HEK293 (cell line): Measurements from ENCODE around the gene TBX6.

Experiments used
- ATF2 ChIP-seq: fragments of 450-650 bp; formaldehyde crosslinking; IDR thresholded peaks from 2 replicates; pipeline ENCODE4 v1.5.1; 2016; ENCODE audit warnings: missing biosample characterization, missing genetic modification characterization, low read depth
- BCL6B ChIP-seq: fragments of 450-650 bp; formaldehyde crosslinking; IDR thresholded peaks from 2 replicates; pipeline ENCODE4 v1.5.1; 2017; ENCODE audit warnings: missing biosample characterization, missing genetic modification characterization
- GLI2 ChIP-seq: fragments of 450-650 bp; formaldehyde crosslinking; IDR thresholded peaks from 2 replicates; pipeline ENCODE4; 2017; ENCODE audit warnings: missing biosample characterization, missing genetic modification characterization, low read depth, borderline replicate concordance
- GLIS1 ChIP-seq: fragments of 450-650 bp; formaldehyde crosslinking; IDR thresholded peaks from 2 replicates; pipeline ENCODE4 v1.5.1; 2016; ENCODE audit warnings: missing biosample characterization, missing genetic modification characterization
- HOXC10 ChIP-seq: sonication (generic); formaldehyde crosslinking; IDR thresholded peaks from 2 replicates; pipeline ENCODE4 v1.8.1; 2023; ENCODE audit warnings: mild to moderate bottlenecking, missing genetic modification reagents
- INSM2 ChIP-seq: fragments of 450-650 bp; formaldehyde crosslinking; IDR thresholded peaks from 2 replicates; pipeline ENCODE4 v1.5.1; 2016; ENCODE audit warnings: missing biosample characterization, missing genetic modification characterization
- REST ChIP-seq: fragments of 450-650 bp; formaldehyde crosslinking; IDR thresholded peaks from 2 replicates; pipeline ENCODE4 v1.5.1; 2016; ENCODE audit warnings: missing biosample characterization, missing genetic modification characterization
- TRIM28 ChIP-seq: IDR thresholded peaks from 2 replicates; pipeline ENCODE4 v1.6.1; 2011; ENCODE audit warnings: low read length, control low read depth, borderline replicate concordance
- TSHZ1 ChIP-seq: fragments of 450-650 bp; formaldehyde crosslinking; IDR thresholded peaks from 2 replicates; pipeline ENCODE4 v1.5.1; 2016; ENCODE audit warnings: missing biosample characterization, missing genetic modification characterization, borderline replicate concordance
- ZBTB48 ChIP-seq: fragments of 450-650 bp; formaldehyde crosslinking; IDR thresholded peaks from 2 replicates; pipeline ENCODE4 v1.5.1; 2016; ENCODE audit warnings: missing biosample characterization, missing genetic modification characterization
- ZEB2 ChIP-seq: fragments of 450-650 bp; formaldehyde crosslinking; IDR thresholded peaks from 2 replicates; pipeline ENCODE4 v1.5.1; 2016; ENCODE audit warnings: missing biosample characterization, missing genetic modification characterization
- ZNF133 ChIP-seq: fragments of 450-650 bp; formaldehyde crosslinking; IDR thresholded peaks from 2 replicates; pipeline ENCODE4 v1.5.1; 2016; ENCODE audit warnings: missing biosample characterization, missing genetic modification characterization
- ZNF146 ChIP-seq: fragments of 450-650 bp; formaldehyde crosslinking; IDR thresholded peaks from 2 replicates; pipeline ENCODE4 v1.5.1; 2016; ENCODE audit warnings: missing biosample characterization, missing genetic modification characterization
- ZNF335 ChIP-seq: fragments of 450-650 bp; formaldehyde crosslinking; conservative IDR thresholded peaks from 2 replicates; pipeline ENCODE4 v1.5.1; 2016; ENCODE audit warnings: missing biosample characterization, missing genetic modification characterization
- ZNF404 ChIP-seq: fragments of 450-650 bp; formaldehyde crosslinking; IDR thresholded peaks from 2 replicates; pipeline ENCODE4 v1.5.1; 2017; ENCODE audit warnings: missing biosample characterization, missing genetic modification characterization
- ZNF473 ChIP-seq: fragments of 450-650 bp; formaldehyde crosslinking; IDR thresholded peaks from 2 replicates; pipeline ENCODE4 v1.5.1; 2017; ENCODE audit warnings: missing biosample characterization, missing genetic modification characterization
- ZNF48 ChIP-seq: fragments of 450-650 bp; formaldehyde crosslinking; IDR thresholded peaks from 2 replicates; pipeline ENCODE4 v1.5.1; 2016; ENCODE audit warnings: missing biosample characterization, missing genetic modification characterization
- ZNF548 ChIP-seq: fragments of 450-650 bp; formaldehyde crosslinking; IDR thresholded peaks from 2 replicates; pipeline ENCODE4 v1.5.1; 2016; ENCODE audit warnings: missing biosample characterization, missing genetic modification characterization
- ZNF580 ChIP-seq: fragments of 450-650 bp; formaldehyde crosslinking; IDR thresholded peaks from 2 replicates; pipeline ENCODE4 v1.5.1; 2016; ENCODE audit warnings: missing biosample characterization, missing genetic modification characterization
- ZNF639 ChIP-seq: fragments of 450-650 bp; formaldehyde crosslinking; IDR thresholded peaks from 2 replicates; pipeline ENCODE4 v1.5.1; 2016; ENCODE audit warnings: missing biosample characterization, missing genetic modification characterization
- ZNF658 ChIP-seq: fragments of 450-650 bp; formaldehyde crosslinking; IDR thresholded peaks from 2 replicates; pipeline ENCODE4; 2016; ENCODE audit warnings: missing biosample characterization, missing genetic modification characterization
- ZNF76 ChIP-seq: fragments of 450-650 bp; formaldehyde crosslinking; IDR thresholded peaks from 2 replicates; pipeline ENCODE4; 2016; ENCODE audit warnings: low read depth, missing biosample characterization, missing genetic modification characterization, borderline replicate concordance
- ZNF777 ChIP-seq: fragments of 450-650 bp; formaldehyde crosslinking; IDR thresholded peaks from 2 replicates; pipeline ENCODE4 v1.5.1; 2017; ENCODE audit warnings: missing biosample characterization, missing genetic modification characterization, borderline replicate concordance
- ZSCAN18 ChIP-seq: fragments of 450-650 bp; formaldehyde crosslinking; IDR thresholded peaks from 2 replicates; pipeline ENCODE4 v1.5.1; 2016; ENCODE audit warnings: missing biosample characterization, missing genetic modification characterization

TBX6 gene

GRCh38 chr16:30091474-30092372, at the start of gene TBX6 (continued):
- TF ChIP-seq ZNF133 (tag by site-specific recombination) (no peak), ZEB2 (tag by site-specific recombination) (peak; percentile 76; the same call in 1 of the 2 replicates), ATF2 (tag by site-specific recombination) (no peak), ZNF48 (tag by site-specific recombination) (no peak), INSM2 (tag by site-specific recombination) (no peak), ZNF76 (tag by site-specific recombination) (peak; percentile 100), GLI2 (tag by site-specific recombination) (no peak), ZNF473 (tag by site-specific recombination) (no peak), ZNF548 (tag by site-specific recombination) (no peak), GLIS1 (peak; percentile 39; the same call in 1 of the 2 replicates), ZNF404 (tag by site-specific recombination) (no peak), ZBTB48 (tag by site-specific recombination) (peak; percentile 20; the same call in 1 of the 2 replicates), ZNF146 (tag by site-specific recombination) (peak; percentile 17; the same call in 1 of the 2 replicates), TSHZ1 (tag by site-specific recombination) (no peak), ZNF335 (tag by site-specific recombination) (peak; percentile 90), ZNF580 (tag by site-specific recombination) (no peak), HOXC10 (CRISPR knock-in tag) (no peak), ZNF639 (tag by site-specific recombination) (no peak), BCL6B (no peak), ZSCAN18 (no peak), REST (tag by site-specific recombination) (peak; percentile 25; the same call in 1 of the 2 replicates), ZNF658 (tag by site-specific recombination) (no peak), ZNF777 (peak; percentile 82; the same call in 1 of the 2 replicates), TRIM28 (no peak)
